ENCODE data around the gene STIMATE. TPM values are rescaled to one million over a fixed set of nuclear protein-coding genes. Genes with fewer than 3 reads are reported as not detected.
A peak's percentile ranks its signal among the peaks of the same experiment; 100 is the strongest.

The STIMATE gene
- total RNA-seq (2022): 13.5 and 13.9 TPM in 2 replicates
- Bru-seq, nascent RNA: percentile 58 among the genes with signal in this experiment
- BruChase-seq, experiment 1, labeled RNA remaining after a 2-hour chase: percentile 81 among the genes with signal in this experiment
- BruChase-seq, experiment 2, labeled RNA remaining after a 6-hour chase: percentile 92 among the genes with signal in this experiment
- long read RNA-seq, full-length matches to known transcripts: 20 of 29 reads
- long read RNA-seq, partial matches to known transcripts: 0 of 29 reads
- long read RNA-seq, other reads (novel, unspliced or antisense): 9 of 29 reads

DNA sequence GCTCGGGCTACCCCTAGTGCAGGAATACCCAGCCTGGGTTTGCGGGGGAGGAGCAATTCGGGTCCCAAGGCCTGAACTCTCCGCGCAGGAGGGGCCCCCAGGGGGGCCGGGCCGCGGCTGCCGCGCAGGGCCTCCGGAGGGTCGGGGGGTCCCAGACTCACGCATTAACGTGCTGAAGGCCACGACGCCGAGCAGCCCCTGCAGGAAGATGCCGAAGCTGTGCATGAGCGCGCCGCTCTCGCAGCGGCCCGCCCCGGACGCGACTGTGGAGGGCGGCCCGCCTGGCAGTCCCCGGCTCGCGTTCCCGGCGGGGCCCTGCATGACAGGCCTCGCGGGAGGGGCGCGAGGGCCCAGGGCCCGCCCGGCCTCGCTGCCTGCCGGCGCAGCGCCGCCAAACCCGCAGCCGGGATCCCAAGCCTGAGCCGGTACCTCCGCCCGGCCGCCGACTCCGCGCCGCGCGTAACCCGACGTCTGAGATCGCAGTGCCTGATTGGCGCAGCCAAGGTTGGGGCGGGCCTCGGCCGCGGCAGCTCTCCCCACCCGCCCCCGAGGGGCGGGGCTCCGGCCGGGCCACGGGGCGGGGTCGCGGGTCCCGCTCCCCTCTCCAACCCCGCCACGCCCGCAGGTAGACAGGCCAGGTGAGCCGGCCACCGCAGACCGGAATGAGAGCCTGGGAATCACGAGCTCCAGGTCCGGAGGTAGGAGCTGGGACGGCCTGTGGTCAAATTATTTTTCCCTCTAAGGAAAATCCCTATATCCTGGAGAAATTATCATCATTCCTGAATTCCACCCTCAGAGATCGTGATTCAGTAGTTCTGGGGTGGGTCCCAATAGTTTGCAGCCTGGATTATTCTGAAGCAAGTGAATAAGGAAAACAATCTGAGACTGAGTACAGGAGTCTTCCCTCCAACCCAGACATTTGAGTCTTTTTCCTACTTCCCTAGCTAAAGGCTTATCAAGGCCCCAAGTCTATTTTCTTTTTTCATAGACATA, at the start of gene STIMATE:
STIMATE (minus strand) TSS at position 419 of the 993 bp plus-strand sequence; CDS start at position 321, 98 bp downstream.
- peak; percentile 89 to 95 for DNase-seq
- Histone ChIP-seq H3K4me3 (ENCODE audit: low read depth, low read length) (peak within 1 kb of the TSS; percentile 82), H3K27me3 (replicated peaks; ENCODE audit: control insufficient read depth, insufficient read depth, low read length) (no peaks in the 10 kb centered on the region), H3K4me1 (0 out of 2 replicates have a peak, but pooled peaks cover 7% of the 10 kb centered on the region), H3K36me3 (ENCODE audit: control insufficient read depth, insufficient read depth, low read length) (no peaks in the 10 kb centered on the region), H3K9me3 (no peaks in the 10 kb centered on the region)
- ChIA-PET CTCF (interaction anchor here (0.9 kb wide), 1 partner anchor 154 kb away, joined by 9 read pairs; no protein-coding TSS in a partner anchor), POLR2A (interaction anchor here (0.6 kb wide), 1 partner anchor 156 kb away, joined by 3 read pairs; no protein-coding TSS in a partner anchor)
- intact Hi-C loops (cut with micrococcal nuclease; ENCODE audit: unreplicated experiment): no loop called here
- H3K4me3 Mint-ChIP-seq (ENCODE audit: unreplicated experiment): peak within 1 kb of the TSS; percentile 87
- H3K36me3 Mint-ChIP-seq (ENCODE audit: insufficient read depth, unreplicated experiment): peaks cover 17% of the 10 kb centered on the region
- peak within 1 kb of the TSS; percentile 63 for H3K27ac Mint-ChIP-seq (ENCODE audit: unreplicated experiment)
- no peak for TF ChIP-seq CTCF (IDR thresholded peaks at IDR 0.05; ENCODE audit: insufficient read depth in 1 of 2, low read depth in 1 of 2, low read length in 1 of 2, severe bottlenecking in 1 of 2, unreplicated experiment in 1 of 2)
- H3K27me3 Mint-ChIP-seq (ENCODE audit: insufficient read depth, unreplicated experiment): no peaks in the 10 kb centered on the region
- peaks cover 15% of the 10 kb centered on the region for H3K4me1 Mint-ChIP-seq (ENCODE audit: low read depth, unreplicated experiment)
- H3K9me3 Mint-ChIP-seq (ENCODE audit: unreplicated experiment): no peaks in the 10 kb centered on the region
- BruUV-seq (replicated peaks): no TSS peak

- no peaks in the 10 kb centered on the region for H3K4me1 ChIP-seq
- Mint-ChIP-seq H3K27ac (ENCODE audit: unreplicated experiment) (no peak overlapping the region), H3K4me1 (ENCODE audit: low read depth, unreplicated experiment) (no peaks in the 10 kb centered on the region), H3K36me3 (ENCODE audit: insufficient read depth, unreplicated experiment) (peaks cover 36% of the 10 kb centered on the region), H3K27me3 (ENCODE audit: insufficient read depth, unreplicated experiment) (no peaks in the 10 kb centered on the region), H3K9me3 (ENCODE audit: unreplicated experiment) (no peaks in the 10 kb centered on the region), H3K4me3 (ENCODE audit: unreplicated experiment) (no peak overlapping the region)
- intact Hi-C loops (cut with micrococcal nuclease; ENCODE audit: unreplicated experiment): no loop called here
- no peak for TF ChIP-seq CTCF (IDR thresholded peaks at IDR 0.05; ENCODE audit: insufficient read depth in 1 of 2, low read depth in 1 of 2, low read length in 1 of 2, severe bottlenecking in 1 of 2, unreplicated experiment in 1 of 2)
- no peak for DNase-seq
- no peaks in the 10 kb centered on the region for H3K27me3 ChIP-seq (replicated peaks; ENCODE audit: control insufficient read depth, insufficient read depth, low read length)
- H3K36me3 ChIP-seq (ENCODE audit: control insufficient read depth, insufficient read depth, low read length): no peaks in the 10 kb centered on the region; the same call in 1 of the 2 replicates
- ChIA-PET CTCF (no interaction called here), POLR2A (no interaction called here)
- no TSS peak for BruUV-seq (replicated peaks)
- H3K9me3 ChIP-seq: no peaks in the 10 kb centered on the region
- no peak overlapping the region for H3K4me3 ChIP-seq (ENCODE audit: low read depth, low read length)
Observed at GRCh38 chr3:52939600-52939999, 42.3 kb upstream of the STIMATE start.
